Right atrium auricular region (tissue), 2 donors: ENCODE results near the gene RIOK3. TPM values are rescaled to one million over a fixed set of nuclear protein-coding genes. Genes with fewer than 3 reads are reported as not detected.

Experiments
- DNase-seq: peaks from one replicate; pipeline ENCODE4 v3.0.0-alpha.2; 2019; ENCODE audit warnings: low spot score
- H3K27ac ChIP-seq, 2 donors: fragments of 200-600 bp; sonication (generic); 1 replicate in 1 of 2; 2 replicates in 1 of 2; pipeline ENCODE4 v1.5.1; 2016 to 2019
- H3K27me3 ChIP-seq, 2 donors: fragments of 200-600 bp; sonication (generic); one replicate each; pipeline versions ENCODE4 v1.5.1 to v1.6.0; 2017 to 2019
- H3K36me3 ChIP-seq: fragments of 200-600 bp; sonication (generic); one replicate; pipeline ENCODE4 v1.5.1; 2016
- H3K4me1 ChIP-seq, 2 donors: fragments of 200-600 bp; sonication (generic); one replicate each; pipeline versions ENCODE4 v1.5.1 to v1.6.0; 2017 to 2019
- H3K4me3 ChIP-seq, 2 donors: fragments of 200-600 bp; sonication (generic); 1 replicate in 1 of 2; 2 replicates in 1 of 2; pipeline ENCODE4 v1.5.1; 2017 to 2019; ENCODE audit warnings: mild to moderate bottlenecking in 1 of 2, moderate library complexity in 1 of 2
- H3K9me3 ChIP-seq, 2 donors: fragments of 200-600 bp; sonication (generic); one replicate each; pipeline ENCODE4 v1.5.1; 2019
- total RNA-seq, 2 donors: library from RNA; depleted of rRNA; stranded (reverse); fragments of >200 nt; gene quantifications; one replicate each; pipeline ENCODE4 v1.1.0, GENCODE V29; 2016
- TF ChIP-seq, protein P1 (sequence below), 2 donors: fragments of 200-600 bp; sonication (generic); IDR thresholded peaks; one replicate each; pipeline ENCODE4 v1.5.1; 2019; ENCODE audit warnings: antibody characterized with exemption in 2 of 2

The RIOK3 gene
- total RNA-seq, 2 donors from 2014 or later: 39.2 to 47.2 TPM

DNA sequence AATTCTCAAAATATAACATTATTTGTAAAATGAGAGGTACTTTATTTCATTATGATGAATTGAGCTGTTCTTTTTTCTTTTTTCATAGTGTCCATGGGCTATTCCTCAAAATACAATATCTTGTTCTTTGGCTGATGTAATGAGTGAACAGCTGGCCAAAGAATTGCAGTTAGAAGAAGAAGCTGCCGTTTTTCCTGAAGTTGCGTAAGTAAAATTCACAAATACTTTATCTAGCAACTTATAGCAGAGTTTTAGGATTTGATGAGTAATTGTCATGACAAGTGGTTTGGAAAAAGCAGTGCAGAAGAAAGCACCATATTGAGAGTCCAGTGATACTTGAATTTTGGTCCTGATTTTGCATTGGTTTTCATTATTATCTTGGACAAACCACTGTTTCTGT is 9.8 kb downstream of the RIOK3 start:
- DNase-seq: no peak
- H3K4me3 ChIP-seq: no peak overlapping the region
- peaks cover 57% of the 10 kb centered on the region for H3K36me3 ChIP-seq
- H3K27ac ChIP-seq: no peak overlapping the region
- TF ChIP-seq, protein P1, sequence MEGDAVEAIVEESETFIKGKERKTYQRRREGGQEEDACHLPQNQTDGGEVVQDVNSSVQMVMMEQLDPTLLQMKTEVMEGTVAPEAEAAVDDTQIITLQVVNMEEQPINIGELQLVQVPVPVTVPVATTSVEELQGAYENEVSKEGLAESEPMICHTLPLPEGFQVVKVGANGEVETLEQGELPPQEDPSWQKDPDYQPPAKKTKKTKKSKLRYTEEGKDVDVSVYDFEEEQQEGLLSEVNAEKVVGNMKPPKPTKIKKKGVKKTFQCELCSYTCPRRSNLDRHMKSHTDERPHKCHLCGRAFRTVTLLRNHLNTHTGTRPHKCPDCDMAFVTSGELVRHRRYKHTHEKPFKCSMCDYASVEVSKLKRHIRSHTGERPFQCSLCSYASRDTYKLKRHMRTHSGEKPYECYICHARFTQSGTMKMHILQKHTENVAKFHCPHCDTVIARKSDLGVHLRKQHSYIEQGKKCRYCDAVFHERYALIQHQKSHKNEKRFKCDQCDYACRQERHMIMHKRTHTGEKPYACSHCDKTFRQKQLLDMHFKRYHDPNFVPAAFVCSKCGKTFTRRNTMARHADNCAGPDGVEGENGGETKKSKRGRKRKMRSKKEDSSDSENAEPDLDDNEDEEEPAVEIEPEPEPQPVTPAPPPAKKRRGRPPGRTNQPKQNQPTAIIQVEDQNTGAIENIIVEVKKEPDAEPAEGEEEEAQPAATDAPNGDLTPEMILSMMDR (IDR thresholded peaks at IDR 0.05): no peak
- H3K4me1 ChIP-seq: peaks cover 0 to 44% of the 10 kb centered on the region in 2 donors
- H3K27me3 ChIP-seq: no peaks in the 10 kb centered on the region
- H3K9me3 ChIP-seq: no peaks in the 10 kb centered on the region

DNA sequence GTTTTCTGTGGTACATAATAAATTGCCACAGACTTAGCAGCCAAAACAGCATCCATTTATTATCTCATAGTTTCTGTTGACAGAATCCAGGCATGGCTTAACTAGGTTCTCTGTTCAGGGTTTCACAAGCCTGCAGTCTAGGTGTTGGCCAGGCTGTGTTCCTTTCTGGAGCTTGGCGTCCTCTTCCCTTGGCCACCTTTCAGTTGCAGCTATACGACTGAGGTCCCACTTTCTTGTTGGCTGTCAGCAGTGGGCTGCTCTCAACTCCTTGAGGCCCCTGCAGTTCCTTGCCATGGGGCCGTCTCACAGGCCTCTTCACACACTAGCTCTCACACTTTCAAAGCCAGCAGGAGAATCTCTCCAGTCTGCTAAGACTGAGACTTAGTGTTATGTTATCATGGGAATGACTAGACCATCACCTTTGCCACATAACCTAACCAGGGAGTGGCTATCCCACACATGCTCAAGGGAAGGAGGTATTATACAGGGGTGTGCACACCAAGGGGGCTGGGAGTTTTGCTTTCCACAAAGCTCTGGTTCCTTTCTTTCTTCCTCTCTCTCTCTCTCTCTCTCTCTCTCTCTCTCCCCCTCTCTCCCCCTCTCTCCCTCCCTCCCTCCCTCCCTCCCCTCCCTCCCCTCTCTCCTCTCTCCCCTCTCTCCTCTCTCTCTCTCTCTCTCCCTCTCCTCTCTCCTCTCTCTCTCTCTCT is 15.8 kb downstream of the RIOK3 start:
- no peaks in the 10 kb centered on the region for H3K9me3 ChIP-seq
- TF ChIP-seq, protein P1 (IDR thresholded peaks at IDR 0.05): no peak
- H3K36me3 ChIP-seq: peaks cover 96% of the 10 kb centered on the region
- no peaks in the 10 kb centered on the region for H3K27me3 ChIP-seq
- H3K4me3 ChIP-seq: no peak overlapping the region
- DNase-seq: no peak
- no peak overlapping the region for H3K27ac ChIP-seq
- no peaks in the 10 kb centered on the region for H3K4me1 ChIP-seq

DNA sequence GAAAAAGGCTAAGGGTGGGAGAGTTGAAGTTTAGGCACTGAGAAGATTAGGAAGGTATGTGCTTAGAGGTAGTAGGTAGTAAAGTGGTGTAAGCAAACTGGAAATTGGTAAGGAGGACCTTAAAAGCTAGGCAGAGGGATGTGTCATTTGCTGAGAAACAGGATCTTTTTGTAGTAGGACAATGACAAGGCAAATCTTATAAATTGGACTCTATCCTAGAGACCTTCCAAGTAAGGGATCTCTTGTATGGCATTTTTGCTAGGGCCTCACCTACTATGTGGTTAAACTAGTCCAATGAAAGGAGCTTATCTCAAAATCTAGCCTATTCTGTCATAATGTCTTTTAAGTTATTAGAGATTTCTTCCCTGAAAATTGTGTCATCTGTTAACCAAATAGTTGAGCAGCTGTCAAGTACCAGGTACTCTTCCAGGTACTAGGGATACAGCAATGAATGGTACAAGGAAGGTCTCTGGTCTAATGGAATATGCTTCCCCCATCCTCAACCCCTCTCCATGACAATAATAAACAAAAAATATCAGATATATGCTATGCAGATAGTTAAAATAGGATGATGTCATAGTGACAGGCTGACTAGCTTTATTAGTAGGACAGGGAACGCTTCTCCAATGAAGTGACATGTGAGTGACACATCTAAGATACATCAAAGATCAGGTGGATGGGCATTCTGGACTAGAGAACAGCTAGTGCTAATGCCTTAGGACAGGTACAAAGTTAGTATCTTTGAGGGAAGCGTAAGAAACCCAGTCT is 17.7 kb downstream of the RIOK3 start:
- Histone ChIP-seq H3K4me1 (no peaks in the 10 kb centered on the region), H3K27ac (no peak overlapping the region), H3K4me3 (no peak overlapping the region), H3K9me3 (no peaks in the 10 kb centered on the region), H3K27me3 (no peaks in the 10 kb centered on the region), H3K36me3 (peaks cover 96% of the 10 kb centered on the region)
- no peak for DNase-seq
- TF ChIP-seq, protein P1 (IDR thresholded peaks at IDR 0.05): no peak

DNA sequence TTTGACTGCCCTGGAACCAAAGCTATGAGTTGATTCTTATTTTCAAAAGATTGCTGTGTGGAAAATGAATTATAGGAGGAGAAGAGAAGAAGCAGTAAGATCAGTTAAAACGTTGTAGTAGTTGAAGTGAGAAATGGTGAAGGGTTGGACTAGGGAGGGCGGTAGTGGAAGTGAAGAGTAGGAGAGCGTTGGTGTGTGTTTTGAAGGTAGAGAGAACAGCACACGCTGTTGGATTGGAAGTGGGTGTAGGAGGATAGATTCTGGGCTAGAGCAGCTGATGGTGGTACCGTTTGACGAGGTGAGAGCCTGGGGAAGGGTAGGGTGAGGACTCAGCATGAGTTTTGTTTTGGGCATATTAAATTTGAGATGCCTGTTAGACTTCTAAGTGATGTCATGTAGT is 18.4 kb downstream of the RIOK3 start:
- TF ChIP-seq, protein P1 (IDR thresholded peaks at IDR 0.05): no peak
- H3K36me3 ChIP-seq: peaks cover 96% of the 10 kb centered on the region
- H3K9me3 ChIP-seq: no peaks in the 10 kb centered on the region
- no peak for DNase-seq
- no peak overlapping the region for H3K4me3 ChIP-seq
- H3K4me1 ChIP-seq: no peaks in the 10 kb centered on the region
- no peak overlapping the region for H3K27ac ChIP-seq
- H3K27me3 ChIP-seq: no peaks in the 10 kb centered on the region

DNA sequence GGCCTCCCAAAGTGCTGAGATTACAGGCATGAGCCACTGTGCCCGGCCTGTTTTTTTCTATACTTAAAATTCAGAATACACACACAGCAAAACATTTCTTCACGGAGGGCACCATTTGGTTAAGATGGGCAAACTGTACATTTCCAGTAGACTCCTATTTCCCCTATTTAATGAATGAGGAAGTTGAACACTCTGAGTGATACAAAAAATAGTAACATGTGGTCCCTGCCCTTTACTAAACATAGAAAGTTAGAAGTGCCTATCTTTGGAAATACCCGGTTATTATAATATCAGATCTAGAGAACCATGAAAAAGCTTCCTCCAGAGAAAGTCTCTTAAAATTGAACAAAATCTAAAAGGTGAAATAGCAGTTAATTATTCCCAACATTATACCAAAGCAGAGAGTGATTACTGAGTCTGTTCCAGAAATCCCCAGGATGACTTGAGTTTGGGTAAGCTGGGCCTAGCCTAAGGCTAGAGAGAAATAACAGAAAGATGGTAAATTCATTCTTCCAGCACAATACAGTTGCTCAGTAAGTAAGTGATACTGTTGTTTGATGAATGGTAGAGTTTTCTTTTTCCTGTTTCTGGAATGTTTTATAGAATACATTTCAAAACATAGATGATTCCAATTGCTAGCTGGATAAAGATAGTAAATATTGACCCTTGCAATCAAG is 26.9 kb downstream of the RIOK3 start:
- no peak for DNase-seq

More for the DNA sequence above, 26.9 kb downstream of the RIOK3 start:
- TF ChIP-seq, protein P1 (IDR thresholded peaks at IDR 0.05): no peak
- no peak overlapping the region for H3K27ac ChIP-seq
- H3K27me3 ChIP-seq: no peaks in the 10 kb centered on the region
- H3K9me3 ChIP-seq: no peaks in the 10 kb centered on the region
- H3K36me3 ChIP-seq: peaks cover 74% of the 10 kb centered on the region
- H3K4me3 ChIP-seq: no peak overlapping the region
- no peaks in the 10 kb centered on the region for H3K4me1 ChIP-seq
